ENCODE results near the gene NT5DC3.

DNA sequence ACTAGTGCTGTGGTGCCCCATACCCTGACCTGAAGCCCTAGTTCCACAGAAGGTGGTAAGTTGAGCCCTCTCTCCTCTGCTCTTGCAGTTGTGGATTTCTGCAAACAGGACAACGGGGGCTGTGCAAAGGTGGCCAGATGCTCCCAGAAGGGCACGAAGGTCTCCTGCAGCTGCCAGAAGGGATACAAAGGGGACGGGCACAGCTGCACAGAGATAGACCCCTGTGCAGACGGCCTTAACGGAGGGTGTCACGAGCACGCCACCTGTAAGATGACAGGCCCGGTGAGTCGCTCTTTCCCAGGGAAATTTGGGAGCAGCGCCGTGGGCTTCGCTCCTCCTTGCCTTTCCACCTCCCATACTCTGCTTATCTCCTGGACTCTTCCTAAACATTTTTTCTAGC lies 92.2 kb downstream of the NT5DC3 start:
- TF ChIP-seq, protein P1, sequence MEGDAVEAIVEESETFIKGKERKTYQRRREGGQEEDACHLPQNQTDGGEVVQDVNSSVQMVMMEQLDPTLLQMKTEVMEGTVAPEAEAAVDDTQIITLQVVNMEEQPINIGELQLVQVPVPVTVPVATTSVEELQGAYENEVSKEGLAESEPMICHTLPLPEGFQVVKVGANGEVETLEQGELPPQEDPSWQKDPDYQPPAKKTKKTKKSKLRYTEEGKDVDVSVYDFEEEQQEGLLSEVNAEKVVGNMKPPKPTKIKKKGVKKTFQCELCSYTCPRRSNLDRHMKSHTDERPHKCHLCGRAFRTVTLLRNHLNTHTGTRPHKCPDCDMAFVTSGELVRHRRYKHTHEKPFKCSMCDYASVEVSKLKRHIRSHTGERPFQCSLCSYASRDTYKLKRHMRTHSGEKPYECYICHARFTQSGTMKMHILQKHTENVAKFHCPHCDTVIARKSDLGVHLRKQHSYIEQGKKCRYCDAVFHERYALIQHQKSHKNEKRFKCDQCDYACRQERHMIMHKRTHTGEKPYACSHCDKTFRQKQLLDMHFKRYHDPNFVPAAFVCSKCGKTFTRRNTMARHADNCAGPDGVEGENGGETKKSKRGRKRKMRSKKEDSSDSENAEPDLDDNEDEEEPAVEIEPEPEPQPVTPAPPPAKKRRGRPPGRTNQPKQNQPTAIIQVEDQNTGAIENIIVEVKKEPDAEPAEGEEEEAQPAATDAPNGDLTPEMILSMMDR (IDR thresholded peaks at IDR 0.05; ENCODE audit: extremely low read depth in 1 of 2, insufficient read depth in 1 of 2, low read depth in 1 of 2, low read length in 2 of 2) = no peak
- TF ChIP-seq POLR2A (IDR thresholded peaks at IDR 0.05; ENCODE audit: low read depth, low read length) (no peak), POLR2AphosphoS5 (IDR thresholded peaks at IDR 0.05; ENCODE audit: insufficient read depth, low read depth, low read length) (no peak), EZH2 (IDR thresholded peaks at IDR 0.05; ENCODE audit: borderline replicate concordance, low read depth, low read length, severe bottlenecking) (no peak), GATA2 (IDR thresholded peaks at IDR 0.05; ENCODE audit: insufficient read depth, insufficient read length, low read depth, low read length) (no peak)
- TF ChIP-seq, protein P2, sequence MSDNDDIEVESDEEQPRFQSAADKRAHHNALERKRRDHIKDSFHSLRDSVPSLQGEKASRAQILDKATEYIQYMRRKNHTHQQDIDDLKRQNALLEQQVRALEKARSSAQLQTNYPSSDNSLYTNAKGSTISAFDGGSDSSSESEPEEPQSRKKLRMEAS (IDR thresholded peaks at IDR 0.05; ENCODE audit: insufficient read depth, insufficient read length) = no peak

Data from endothelial cell of umbilical vein (primary cell).